ENCODE results near the gene BTBD9.

GRCh38 chr6:38460186-38460585, 179.5 kb downstream of the BTBD9 start:
- TF ChIP-seq, protein P1, sequence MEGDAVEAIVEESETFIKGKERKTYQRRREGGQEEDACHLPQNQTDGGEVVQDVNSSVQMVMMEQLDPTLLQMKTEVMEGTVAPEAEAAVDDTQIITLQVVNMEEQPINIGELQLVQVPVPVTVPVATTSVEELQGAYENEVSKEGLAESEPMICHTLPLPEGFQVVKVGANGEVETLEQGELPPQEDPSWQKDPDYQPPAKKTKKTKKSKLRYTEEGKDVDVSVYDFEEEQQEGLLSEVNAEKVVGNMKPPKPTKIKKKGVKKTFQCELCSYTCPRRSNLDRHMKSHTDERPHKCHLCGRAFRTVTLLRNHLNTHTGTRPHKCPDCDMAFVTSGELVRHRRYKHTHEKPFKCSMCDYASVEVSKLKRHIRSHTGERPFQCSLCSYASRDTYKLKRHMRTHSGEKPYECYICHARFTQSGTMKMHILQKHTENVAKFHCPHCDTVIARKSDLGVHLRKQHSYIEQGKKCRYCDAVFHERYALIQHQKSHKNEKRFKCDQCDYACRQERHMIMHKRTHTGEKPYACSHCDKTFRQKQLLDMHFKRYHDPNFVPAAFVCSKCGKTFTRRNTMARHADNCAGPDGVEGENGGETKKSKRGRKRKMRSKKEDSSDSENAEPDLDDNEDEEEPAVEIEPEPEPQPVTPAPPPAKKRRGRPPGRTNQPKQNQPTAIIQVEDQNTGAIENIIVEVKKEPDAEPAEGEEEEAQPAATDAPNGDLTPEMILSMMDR (IDR thresholded peaks at IDR 0.05; ENCODE audit: poor library complexity) = no peak
- TF ChIP-seq EZH2 (IDR thresholded peaks at IDR 0.05; ENCODE audit: borderline replicate concordance) = no peak

All from hepatocyte (in vitro differentiated cells).